Stimulated activated CD8-positive, alpha-beta memory T cell treated with anti-CD3 and anti-CD28 coated beads, Interleukin-15, amount 100 ng/mL, for 48 hours (primary cell): ENCODE results near the gene GIMAP2.
A peak's percentile ranks its signal among the peaks of the same experiment; 100 is the strongest.
"Not testable (repeated sequence)": the region's sequence is repeated elsewhere in the genome, so short reads cannot be mapped to it uniquely, and the experiment has no call there.

Experiments used
- DNase-seq, 2 donors: peaks; one replicate each; pipeline ENCODE4 v3.0.0-alpha.2; 2020; ENCODE audit warnings: low read depth in 2 of 2

The GIMAP2 gene

DNA sequence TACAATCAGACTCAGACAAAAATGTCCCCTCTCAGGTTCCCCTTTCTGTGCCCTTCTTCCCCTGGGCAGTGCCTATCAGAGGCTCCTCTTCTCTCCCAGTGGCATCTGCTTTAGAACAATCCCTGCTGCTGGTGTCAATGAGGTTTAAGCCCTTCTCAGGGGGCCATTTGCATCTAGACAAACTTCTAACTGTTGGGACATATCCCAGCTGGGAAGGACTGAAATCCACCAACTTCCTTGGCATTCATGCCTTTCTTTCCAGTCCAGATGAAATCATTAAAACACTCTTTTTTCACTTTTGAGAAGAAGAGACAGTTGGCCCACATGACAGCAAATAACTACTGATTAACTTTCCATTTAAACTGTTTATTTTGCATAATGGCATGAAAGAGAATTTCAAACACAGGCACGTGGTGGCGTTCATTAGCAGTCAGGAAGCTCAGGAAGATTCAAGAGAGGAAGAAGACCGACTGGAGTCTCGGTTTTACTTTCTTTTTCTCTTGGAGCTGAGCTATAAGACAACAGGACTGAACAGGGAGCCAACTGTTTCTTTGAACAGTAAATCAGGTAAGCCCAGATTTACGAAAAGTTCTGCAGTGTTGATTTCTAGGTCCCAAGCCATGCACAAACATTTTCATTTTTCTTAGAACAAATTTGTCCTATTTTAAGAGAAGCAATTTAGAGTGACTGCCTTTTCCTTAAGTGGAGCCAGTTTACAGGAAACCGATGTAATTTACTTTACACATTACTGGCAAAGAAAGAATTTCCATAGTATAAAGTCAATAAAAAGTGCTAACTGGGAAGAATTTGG is at the start of gene GIMAP2:
GIMAP2 (plus strand) TSS at position 488 of the 811 bp plus-strand sequence. CDS start 1,354 bp downstream, outside the sequence.
- no peak for DNase-seq

DNA sequence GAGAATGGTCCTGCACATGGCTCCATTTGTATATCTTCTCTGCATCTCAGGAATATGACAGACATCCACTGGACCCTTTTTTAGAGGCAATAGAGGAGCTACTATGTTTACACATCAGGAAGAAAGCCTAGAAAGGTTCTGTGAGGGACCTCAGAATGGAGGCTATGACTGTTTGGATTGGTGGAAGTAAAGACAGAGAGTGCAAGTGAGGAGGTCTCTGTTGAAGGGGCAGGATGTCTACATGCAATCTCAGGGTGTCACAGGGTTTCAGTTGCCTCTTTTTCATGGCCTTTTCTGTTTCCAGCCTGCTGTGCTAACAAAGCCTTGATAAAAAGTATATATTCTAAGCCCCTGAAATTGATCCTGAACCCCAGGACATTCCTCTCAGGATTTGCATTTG is 43.7 kb upstream of the GIMAP2 start:
- no peak for DNase-seq

DNA sequence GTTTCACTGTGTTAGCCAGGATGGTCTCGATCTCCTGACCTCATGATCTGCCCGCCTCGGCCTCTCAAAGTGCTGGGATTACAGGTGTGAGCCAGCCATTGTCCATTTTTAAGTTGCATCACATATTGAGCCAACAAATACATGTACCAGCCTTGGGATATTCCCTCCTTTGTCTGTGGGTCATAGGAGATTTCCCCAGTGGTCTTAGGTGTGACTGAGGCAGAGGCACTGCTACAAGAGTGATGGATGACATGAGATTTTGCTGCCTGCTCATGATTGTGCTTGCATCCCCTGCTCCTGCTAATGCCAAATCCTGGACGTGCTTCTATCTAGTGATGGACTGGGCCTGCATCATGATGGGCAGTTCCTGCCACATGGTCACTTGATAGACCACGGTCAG is 42.6 kb upstream of the GIMAP2 start:
- no peak for DNase-seq

DNA sequence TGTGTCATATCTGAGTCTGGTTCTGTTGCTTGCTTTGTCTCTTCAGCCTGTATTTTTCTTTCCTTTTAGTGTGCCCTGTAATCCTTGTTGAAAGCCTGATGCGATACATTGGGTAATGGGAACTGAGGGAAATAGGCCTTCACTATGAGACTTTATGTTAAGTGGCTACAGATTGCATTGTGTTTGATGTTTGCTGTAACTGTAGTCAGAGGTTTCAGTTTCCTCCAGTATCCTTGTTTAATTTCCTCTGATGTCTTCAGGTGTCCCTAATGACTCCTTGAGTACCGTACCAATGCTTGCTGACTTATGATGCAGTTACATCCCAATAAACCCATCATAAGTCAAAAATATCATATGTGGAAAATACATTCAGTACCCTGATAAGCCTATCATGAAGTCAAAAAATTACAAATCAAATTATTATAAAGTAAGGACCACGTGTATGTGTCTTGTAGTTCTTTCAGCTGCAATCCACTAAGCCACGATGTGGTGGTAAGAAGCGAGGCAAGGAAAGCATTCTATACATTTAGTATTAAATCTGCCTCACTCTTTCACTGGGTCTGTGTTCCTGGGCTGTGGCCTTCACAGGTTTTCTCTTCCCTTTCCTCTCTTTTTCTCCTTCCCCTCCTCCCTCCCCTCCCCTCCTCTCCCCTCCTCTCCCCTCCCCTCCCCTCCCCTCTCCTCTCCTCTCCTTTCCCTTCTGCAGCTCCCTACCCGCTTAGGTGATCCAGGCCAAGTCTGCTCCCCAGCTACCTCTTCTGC is 40.1 kb upstream of the GIMAP2 start:
- DNase-seq = no peak

DNA sequence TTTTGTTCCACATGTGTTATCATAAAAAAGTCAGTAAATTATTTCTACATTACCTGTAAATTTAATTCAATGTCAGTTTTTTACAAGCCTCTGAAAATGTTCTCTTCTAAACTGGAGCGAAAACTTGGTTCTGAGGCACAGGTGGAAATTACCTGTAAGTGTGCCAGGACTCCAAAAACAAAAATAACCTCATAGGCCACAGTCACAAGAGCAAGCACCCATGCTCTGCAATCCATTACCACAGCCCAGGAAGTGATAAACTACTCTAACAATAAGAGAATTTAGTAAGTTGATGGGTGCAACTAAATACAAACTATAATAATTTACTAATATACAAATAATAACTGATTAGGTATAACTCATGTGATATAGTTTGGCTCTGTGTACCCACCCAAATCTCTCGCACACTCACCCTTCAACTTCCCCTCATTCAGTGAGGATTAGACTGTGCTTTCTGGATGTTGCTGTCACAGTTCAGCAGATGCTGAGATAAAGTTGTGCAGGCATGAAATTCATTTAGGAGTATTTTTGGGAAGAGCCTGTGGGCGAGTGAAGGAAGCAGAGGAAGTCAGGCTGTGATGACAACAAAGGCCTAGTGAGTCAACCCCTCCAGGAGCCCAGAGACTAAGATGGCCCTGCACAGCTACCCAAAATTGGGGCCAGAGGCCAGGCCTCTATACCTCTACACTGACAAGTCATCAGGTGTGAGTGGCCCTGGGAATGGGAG is 37.0 kb upstream of the GIMAP2 start:
- DNase-seq = no peak

DNA sequence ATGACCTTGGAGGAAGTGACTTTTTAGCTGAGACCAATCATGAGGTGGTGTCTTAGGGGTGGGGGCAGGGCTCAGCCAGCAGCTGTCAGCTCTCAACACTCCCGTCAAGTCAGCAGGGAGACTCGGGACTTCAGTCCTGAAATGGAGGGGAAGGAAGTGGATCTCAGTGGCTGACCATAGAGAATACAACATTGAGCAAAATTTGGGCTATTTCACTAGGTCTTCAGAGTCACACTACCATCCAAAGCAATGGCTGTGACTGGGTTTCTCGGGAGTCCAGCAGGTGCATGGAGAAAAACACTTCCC is 36.5 kb upstream of the GIMAP2 start:
- DNase-seq = no peak

DNA sequence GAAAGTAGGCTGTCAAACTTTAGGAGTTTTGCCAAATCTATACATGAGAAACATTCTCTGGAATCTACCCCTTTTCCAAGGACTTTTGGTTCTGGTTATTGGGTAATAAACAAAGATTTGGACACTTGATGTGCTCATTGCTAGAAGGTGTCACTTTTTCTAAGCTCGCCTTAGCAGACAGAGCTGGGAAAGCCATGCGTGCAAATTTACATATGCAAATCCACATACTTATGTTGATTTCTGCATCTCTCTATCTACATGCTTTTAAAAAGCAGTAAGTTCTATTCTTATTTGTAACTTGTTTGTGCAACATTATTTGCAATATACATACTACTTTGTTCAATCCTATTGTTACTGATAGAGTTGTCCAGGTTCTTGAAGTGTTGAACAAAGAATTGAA is 30.8 kb upstream of the GIMAP2 start:
- DNase-seq = no peak

DNA sequence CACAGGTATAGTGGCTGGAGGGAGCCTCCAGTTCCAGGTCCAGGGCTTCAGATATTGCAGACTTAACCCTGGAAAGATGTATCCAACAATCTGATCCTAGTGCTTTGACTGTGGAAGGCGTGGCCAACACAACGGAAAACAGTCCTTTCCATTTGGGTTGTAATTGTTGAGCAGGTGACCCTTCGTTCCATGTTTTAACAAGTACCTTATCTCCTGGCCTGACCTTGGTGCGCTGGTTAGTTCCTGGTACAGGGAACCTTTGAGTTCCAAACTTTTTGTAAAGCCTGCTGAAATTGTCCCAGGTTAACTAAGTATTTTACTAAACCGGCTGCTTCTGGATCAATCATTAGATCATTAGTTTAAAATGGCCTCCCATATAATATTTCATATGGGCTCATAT is 29.5 kb upstream of the GIMAP2 start:
- DNase-seq = no peak

DNA sequence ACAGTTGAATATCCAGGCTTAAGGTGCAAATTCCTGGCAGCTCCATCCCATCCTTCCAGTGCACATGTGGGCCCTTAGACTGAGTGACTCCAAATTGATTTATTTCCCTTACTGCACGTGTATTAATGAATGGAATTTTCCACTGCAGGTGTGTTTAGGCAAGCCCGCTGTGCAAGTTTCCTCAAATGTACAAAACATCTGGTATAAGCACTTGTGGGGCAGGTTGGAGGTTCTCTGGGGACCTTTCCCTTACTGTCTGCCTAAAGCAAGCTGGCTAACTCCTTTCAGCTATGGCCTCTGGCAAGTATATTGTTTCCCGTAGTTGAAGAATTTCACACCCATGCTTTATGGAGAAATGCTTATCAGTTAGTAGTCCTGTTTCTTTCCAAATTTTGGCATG is 28.0 kb upstream of the GIMAP2 start:
- no peak for DNase-seq

DNA sequence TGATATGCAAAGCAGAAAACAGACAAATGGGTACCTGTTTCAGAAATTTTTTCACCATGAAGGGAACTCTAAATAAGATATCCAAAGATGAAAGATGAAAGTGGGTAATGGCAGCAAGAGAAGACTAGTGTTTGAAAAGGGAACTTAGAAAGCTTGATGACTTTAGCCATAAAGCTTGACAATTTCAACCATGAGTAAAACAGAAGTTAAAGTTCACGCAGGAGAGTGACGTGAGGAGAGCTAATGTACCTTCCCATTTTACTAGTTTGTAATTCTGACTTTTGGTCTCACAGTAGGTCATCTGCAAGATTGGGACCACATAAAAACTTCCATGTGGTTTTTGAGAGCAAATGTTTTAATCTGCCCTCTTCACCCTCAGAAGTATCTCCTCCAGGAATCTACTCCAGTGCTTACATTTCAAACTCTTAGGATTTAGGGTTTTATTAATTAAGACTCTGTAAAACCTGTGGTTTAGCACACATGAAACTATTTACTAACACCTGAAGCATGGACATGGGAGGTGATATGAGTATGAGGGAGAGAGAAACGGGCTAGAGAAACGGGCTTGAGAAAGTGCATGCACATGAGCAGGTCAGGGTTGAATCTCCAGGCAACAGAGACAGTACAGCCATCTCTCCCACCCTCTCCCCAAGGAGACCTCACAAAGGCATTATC is 24.4 kb upstream of the GIMAP2 start:
- no peak for DNase-seq

DNA sequence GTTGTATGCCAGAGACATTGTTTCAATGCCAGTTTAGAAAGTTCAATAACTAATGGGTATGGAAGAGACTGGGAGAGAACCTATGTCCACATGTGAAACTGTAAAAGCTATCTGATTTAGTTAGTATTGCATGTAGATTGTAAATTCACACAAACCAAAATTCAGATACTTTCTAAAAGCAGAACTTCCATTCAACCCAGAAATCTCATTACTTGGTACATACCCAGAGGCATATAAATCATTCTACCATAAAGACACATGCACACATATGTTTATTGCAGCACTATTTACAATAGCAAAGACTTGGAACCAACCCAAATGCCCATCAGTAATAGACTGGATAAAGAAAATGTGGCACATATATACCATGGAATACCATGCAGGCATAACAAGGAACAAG is 22.7 kb upstream of the GIMAP2 start:
- not testable (repeated sequence) for DNase-seq

DNA sequence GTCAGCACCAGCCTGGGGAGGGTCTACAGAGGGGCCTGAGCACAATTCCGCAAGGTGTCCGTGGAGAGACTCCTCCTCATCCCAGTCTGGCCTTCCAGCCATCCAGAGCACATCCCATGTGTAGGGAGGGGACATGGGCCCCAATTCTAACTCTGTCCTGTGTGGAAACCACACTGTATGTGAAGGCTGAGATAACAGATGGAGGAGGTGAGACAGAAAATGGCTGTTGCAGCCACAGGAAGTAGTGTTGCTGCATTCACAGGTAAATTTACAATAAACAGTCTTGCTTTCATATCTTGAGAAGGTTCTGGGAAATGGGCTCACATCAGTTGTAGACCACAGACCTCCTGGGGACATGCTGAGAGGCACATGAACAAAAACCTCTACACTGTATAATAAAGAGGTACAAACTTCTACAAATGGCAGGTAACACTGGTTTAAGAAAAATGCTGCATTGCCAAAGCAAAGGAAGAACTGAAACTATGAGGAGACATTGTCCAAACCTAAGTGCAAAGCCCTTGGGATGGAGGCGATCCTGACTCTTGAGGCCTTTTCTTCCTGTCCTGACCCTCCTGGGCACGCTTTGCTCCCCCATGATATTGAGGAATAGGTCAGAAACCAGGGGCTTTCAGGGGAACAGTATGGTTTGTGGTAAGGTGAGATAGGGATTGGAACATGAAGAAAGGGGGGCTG is 21.6 kb upstream of the GIMAP2 start:
- DNase-seq = no peak

DNA sequence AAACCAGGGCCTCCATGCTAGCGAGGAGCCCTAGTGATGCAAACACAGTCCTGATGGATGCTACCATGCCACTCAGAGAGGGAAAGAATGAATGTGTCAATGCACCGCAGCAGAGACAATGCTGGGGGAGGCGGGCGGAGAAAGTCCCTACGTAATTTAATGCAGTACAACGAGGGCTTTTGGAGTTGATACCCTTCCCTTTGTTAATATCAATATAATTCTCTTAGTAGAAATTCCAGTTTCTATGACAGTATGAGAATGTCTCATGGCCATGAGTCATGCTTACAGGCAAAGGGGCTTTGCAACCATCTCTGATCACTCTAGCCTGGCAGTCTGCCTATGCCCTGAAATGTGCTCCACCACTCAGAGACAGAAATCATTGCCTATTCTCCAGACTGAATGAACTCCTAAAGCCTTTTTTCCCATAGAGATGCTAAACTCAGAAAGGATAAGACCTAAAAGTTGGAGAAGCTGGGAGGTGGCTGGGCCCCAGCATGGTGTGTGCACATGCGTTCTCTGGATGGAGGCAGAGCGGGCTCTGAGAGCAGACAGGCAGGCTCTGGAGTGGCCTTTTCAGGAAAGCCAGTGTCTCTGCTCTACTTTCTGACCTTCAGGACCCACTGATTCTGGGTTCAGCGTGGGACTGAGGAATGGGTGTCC is 20.3 kb upstream of the GIMAP2 start:
- peak in 1 of 2 donors; percentile 55 for DNase-seq

DNA sequence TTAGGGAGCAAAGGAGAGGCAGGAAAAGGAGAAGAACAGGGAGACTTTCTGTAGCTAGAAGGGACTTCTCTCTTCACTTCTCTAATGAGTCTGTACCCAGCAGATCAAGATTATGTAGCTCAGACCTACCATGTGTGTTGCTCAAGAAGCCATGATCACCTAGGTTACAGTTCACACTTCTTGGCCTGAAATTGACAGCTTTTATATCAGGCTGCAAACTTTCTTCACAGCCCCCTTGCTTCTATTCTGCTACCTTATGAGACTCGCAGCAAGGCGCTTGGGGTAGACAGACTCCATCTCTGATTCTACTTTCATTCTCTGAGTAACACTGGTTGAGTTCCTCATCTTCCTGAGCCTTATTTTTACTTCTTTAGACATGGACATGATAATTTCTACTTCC is 19.6 kb upstream of the GIMAP2 start:
- DNase-seq = no peak

DNA sequence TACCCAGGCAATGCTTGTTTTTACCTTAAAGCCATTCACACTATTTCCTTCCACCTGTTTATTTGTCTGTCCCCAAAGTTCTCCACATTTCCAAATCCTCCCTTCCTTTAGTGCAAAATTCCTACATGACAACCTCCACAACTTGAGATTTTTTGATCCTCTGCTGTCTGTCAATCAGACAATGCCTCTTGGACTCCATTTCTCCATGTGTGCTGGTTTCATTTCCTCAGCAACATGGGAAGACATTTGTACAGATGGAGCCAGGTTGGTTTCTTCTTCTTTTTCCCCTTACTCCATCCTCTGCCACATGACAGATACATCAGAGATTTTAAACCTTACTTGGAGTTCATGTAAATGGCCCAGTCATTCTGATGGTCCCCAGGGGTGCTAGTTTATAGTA is 19.1 kb upstream of the GIMAP2 start:
- DNase-seq = no peak

DNA sequence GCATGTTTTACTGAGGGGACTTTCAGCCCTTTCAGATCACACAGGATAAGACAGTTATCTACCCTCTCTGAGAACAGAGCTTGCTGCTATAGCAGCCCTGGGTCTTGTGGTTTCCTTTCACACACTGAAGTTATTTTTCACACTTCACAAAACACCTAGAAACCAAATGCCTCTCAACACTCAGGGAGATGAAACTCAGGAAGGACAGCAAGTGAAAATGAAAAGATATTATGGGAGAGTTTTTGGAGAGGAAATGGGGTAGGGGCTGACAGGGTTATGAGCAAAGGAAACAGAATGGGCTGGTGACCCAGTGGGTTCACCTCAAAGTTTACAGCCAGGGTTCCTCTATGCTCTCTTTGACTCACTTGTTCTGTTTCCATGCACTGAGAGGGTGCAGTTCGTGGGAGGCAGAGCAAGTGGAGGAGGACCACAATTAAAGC is 17.0 kb upstream of the GIMAP2 start:
- peak; percentile 55 to 62 for DNase-seq

DNA sequence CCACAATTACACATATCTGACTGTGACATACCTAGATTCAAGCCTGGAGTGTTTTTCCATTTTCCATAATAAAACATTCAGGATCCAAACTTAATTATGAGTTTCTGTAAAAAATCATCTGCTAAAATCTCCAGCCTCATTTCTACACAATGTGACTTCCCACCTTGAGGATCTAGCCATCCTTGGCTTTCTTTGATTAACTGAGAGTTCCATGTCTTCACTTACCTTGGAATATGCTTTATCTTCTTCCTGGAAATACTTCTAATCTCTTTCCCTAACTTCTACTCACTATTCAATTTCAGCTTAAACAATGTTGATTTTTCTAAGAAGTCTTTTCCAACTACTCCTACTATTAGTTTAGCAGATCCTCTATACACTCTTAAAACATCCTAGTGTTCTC is 16.5 kb upstream of the GIMAP2 start:
- DNase-seq = no peak

DNA sequence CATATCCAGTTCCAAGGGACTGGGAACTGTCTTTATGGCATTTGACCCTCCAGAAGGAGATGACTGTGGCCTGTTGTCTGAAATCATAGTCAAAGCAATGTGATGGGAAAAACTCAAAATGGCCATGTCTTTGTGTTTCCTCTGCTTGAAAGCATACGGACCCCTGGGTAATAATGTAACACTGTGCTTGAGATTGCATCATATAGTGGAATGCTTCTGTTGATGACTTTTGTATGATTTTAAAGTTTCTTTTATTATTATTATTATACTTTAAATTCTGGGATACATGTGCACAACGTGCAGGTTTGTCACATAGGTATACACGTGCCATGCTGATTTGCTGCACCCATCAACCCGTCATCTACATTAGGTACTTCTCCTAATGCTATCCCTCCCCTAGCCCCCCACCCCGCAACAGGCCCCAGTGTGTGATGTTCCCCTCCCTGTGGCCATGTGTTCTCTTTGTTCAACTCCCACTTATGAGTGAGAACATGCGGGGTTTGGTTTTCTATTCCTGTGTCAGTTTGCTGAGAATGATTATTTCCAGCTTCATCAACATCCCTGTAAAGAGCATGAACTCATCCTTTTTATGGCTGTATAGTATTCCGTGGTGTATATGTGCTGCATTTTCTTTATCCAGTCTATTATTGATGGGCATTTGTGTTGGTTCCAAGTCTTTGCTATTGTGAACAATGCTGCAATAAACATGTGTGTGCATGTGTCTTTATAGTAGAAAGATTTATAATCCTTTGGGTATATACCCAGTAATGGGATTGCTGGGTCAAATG is 13.5 kb upstream of the GIMAP2 start:
- DNase-seq = not testable (repeated sequence)

DNA sequence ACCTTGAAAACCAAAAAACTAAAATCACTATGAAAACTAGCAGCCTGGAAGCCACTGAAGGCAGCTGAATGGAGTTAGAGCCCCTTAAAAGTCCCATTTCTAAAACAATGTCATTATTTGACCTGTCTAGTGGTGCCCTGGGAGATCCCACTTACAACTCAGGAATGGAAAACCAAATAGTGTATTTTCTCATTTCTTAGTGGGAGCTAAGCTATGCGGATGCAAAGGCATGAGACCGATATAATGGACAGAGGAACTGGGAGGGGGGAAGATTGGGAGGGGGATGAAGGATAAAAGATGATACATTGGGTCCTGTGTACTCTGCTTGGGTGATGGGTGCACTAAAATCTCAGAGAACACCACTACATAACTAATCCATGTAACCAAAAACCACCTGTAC is 9.8 kb upstream of the GIMAP2 start:
- no peak for DNase-seq

DNA sequence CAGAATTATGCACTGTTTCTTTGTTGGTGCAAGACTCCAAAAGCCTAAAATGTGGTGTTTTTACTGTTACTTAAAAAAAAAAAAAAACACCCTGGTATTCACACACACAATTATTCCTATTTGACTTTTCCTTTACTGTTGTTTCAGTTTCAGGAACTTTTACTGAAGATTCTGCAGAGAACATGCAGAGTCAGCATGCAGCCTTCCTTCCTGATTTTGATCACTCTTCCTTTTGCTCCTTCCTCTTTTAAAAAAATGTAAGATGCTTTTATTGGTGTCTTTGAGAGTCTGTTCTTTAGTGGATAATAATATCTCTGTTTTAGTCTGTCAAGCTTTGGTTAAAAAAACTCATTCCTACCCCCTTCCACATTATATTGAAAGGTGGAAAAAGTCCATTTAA is 9.2 kb upstream of the GIMAP2 start:
- not testable (repeated sequence) for DNase-seq
